Gastrocnemius medialis (tissue), 4 donors: ENCODE measurements around the gene ISM1. TPM values are rescaled to one million over a fixed set of nuclear protein-coding genes. Genes with fewer than 3 reads are reported as not detected.
A peak's percentile ranks its signal among the peaks of the same experiment; 100 is the strongest.

Experiments
- ATAC-seq, 2 donors: fragments of 150-250 bp; one replicate each; pipeline ENCODE4 v1.9.1; 2016
- DNase-seq, 2 donors: peaks; one replicate each; pipeline ENCODE4 v3.0.0-alpha.2; 2019
- H3K27ac ChIP-seq, 4 donors: fragments of 200-600 bp; sonication (generic); 1 replicate in 1 of 4; 2 replicates in 3 of 4; pipeline ENCODE4 v1.5.1; 2016 to 2018; ENCODE audit warnings: mild to moderate bottlenecking in 2 of 4, moderate library complexity in 1 of 4
- H3K27me3 ChIP-seq, 3 donors: fragments of 200-600 bp; sonication (generic) in 2 of 3; 1 replicate in 1 of 3; 2 replicates in 2 of 3; pipeline versions ENCODE4 v1.5.1 to v1.6.0; 2016 to 2019; ENCODE audit warnings: mild to moderate bottlenecking in 1 of 3, moderate library complexity in 1 of 3
- H3K36me3 ChIP-seq, 2 donors: fragments of 200-600 bp; sonication (generic) in 1 of 2; one replicate each; pipeline ENCODE4 v1.5.1; 2017 to 2018
- H3K4me1 ChIP-seq, 2 donors: fragments of 200-600 bp; sonication (generic) in 1 of 2; one replicate each; pipeline ENCODE4 v1.5.1; 2016 to 2017; ENCODE audit warnings: mild to moderate bottlenecking in 2 of 2
- H3K4me3 ChIP-seq, 4 donors: fragments of 200-600 bp; sonication (generic) in 3 of 4; 1 replicate in 1 of 4; 2 replicates in 3 of 4; pipeline ENCODE4 v1.5.1; 2016 to 2019; ENCODE audit warnings: mild to moderate bottlenecking in 2 of 4
- H3K9me3 ChIP-seq, 3 donors: fragments of 200-600 bp; sonication (generic) in 2 of 3; 1 replicate in 1 of 3; 2 replicates in 2 of 3; pipeline ENCODE4 v1.5.1; 2016 to 2019
- POLR2A ChIP-seq, 2 donors: fragments of 450-650 bp; IDR thresholded peaks; one replicate each; pipeline ENCODE4 v1.6.1; 2017; ENCODE audit warnings: antibody characterized with exemption in 2 of 2, mild to moderate bottlenecking in 2 of 2, moderate library complexity in 2 of 2
- in situ Hi-C, 4 donors: fragments of 200-750 bp; cut with MboI; loops; one replicate each; pipeline versions ENCODE4 v1.15.0 to v1.8.0; 2017; ENCODE audit warnings: low sequenced_read_pairs in 4 of 4
- intact Hi-C: fragments of 100-400 bp; cut with DNase I; formaldehyde crosslinking; loops from one replicate; pipeline ENCODE4 v1.15.1; 2023; ENCODE audit warnings: low total_unique reads
- total RNA-seq, 4 donors: library from RNA; depleted of rRNA; stranded (reverse); fragments of >200 nt; gene quantifications; one replicate each; pipeline versions ENCODE4 v1.1.0 to v1.2.3, GENCODE V29; 2016
- TF ChIP-seq, protein P1 (sequence below), 5 experiments: fragments of 450-650 bp in 3 of 5; fragments of 200-600 bp in 2 of 5; sonication (generic) in 2 of 5; IDR thresholded peaks in 4 of 5; conservative IDR thresholded peaks in 1 of 5; 1 replicate in 4 of 5; 2 replicates in 1 of 5; pipeline ENCODE4 v1.5.1; 2016 to 2019; ENCODE audit warnings: antibody characterized with exemption in 5 of 5, mild to moderate bottlenecking in 3 of 5, moderate library complexity in 3 of 5

ISM1 gene
- total RNA-seq, result 1 to 10 TPM in 1 of 4 donors, under 1 TPM in 3; 0.61 to 3.7 (median 0.78) TPM

DNA sequence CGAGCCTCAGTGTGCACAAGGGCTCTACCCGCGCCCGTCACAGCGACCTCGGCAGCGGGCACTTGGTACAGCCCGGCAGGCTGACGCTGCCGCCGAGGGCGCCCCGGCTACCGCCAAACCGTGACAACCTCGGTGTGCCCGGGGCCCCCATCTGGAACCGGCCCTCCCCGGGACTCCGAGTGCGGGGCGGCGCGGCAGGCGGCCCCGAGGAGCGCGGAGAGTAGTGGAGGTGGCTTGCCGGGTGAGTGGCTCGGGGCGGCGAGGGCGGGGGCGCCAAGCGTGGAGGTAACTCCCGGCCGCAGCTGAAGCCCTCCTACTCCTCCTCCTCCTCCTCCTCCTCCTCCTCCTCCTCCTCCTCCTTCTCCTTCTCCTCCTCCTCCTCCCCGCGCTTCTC is at the start of gene ISM1:
Gene ISM1, plus strand, starts transcription at position 371 of the 394 bp plus-strand sequence. CDS start 503 bp downstream, outside the sequence.
- intact Hi-C loops (no loop called here), in situ Hi-C loops (no loop called here)
- TF ChIP-seq, protein P1, sequence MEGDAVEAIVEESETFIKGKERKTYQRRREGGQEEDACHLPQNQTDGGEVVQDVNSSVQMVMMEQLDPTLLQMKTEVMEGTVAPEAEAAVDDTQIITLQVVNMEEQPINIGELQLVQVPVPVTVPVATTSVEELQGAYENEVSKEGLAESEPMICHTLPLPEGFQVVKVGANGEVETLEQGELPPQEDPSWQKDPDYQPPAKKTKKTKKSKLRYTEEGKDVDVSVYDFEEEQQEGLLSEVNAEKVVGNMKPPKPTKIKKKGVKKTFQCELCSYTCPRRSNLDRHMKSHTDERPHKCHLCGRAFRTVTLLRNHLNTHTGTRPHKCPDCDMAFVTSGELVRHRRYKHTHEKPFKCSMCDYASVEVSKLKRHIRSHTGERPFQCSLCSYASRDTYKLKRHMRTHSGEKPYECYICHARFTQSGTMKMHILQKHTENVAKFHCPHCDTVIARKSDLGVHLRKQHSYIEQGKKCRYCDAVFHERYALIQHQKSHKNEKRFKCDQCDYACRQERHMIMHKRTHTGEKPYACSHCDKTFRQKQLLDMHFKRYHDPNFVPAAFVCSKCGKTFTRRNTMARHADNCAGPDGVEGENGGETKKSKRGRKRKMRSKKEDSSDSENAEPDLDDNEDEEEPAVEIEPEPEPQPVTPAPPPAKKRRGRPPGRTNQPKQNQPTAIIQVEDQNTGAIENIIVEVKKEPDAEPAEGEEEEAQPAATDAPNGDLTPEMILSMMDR (IDR thresholded peaks at IDR 0.05 in 4 of 5, conservative IDR thresholded peaks at IDR 0.05 in 1 of 5), result no peak
- no peak for TF ChIP-seq POLR2A (IDR thresholded peaks at IDR 0.05)
- DNase-seq, result no peak
- Histone ChIP-seq H3K27me3 (peaks cover 29 to 41% (median 30%) of the 10 kb centered on the region in 3 donors), H3K36me3 (no peaks in the 10 kb centered on the region), H3K27ac (peak within 1 kb of the TSS in 2 of 4 donors; percentile 21 to 37), H3K9me3 (no peaks in the 10 kb centered on the region), H3K4me3 (peak within 1 kb of the TSS; percentile 47 to 67 (median 55)), H3K4me1 (peaks cover 3 to 14% of the 10 kb centered on the region in 2 donors)
- ATAC-seq, result no peak

DNA sequence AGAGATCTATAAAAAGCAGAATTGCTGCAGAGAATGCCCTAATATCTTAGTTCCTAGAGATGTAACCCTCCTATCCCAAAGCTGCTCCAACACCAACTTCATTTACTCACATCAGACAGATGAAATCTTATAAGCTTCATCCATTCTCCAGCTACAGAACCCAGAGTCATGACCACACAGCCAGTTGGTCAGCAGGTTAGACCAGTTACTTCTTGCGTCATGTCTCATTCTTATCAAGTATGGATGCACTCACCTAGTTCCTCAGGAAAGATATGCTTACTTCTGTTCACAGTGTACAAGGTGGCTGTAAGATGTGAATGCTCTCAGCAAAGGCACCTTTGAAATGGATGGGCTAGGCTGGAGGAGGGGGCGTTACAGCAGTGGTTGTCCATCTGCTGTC is 47.9 kb upstream of the ISM1 start:
- H3K27ac ChIP-seq, result no peak overlapping the region
- H3K9me3 ChIP-seq, result no peaks in the 10 kb centered on the region
- intact Hi-C loops, result no loop called here
- in situ Hi-C loops, result no loop called here
- DNase-seq, result no peak
- H3K4me3 ChIP-seq, result no peak overlapping the region
- H3K36me3 ChIP-seq, result no peaks in the 10 kb centered on the region
- TF ChIP-seq, protein P1 (IDR thresholded peaks at IDR 0.05 in 4 of 5, conservative IDR thresholded peaks at IDR 0.05 in 1 of 5), result no peak
- TF ChIP-seq POLR2A (IDR thresholded peaks at IDR 0.05), result no peak
- ATAC-seq, result no peak
- H3K4me1 ChIP-seq, result no peaks in the 10 kb centered on the region
- H3K27me3 ChIP-seq, result no peaks in the 10 kb centered on the region

DNA sequence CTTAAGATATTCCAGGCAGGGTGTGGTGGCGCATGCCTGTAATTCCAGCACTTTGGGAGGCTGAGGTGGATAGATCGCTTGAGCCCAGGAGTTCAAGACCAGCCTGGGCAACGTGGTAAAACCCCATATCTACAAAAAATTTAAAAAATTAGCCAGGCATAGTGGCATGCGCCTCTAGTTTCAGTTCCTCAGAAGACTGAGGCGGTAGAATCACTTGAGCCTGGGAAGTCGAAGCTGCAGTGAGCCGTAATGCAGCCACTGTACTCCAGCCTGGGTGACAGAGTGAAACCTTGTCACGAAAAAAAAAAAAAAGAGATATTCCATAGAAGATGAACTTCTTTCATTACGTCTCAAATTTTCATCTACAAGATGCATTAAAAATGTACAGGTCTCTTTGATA is 46.7 kb upstream of the ISM1 start:
- Histone ChIP-seq H3K27me3 (no peaks in the 10 kb centered on the region), H3K9me3 (no peaks in the 10 kb centered on the region), H3K4me1 (no peaks in the 10 kb centered on the region), H3K27ac (no peak overlapping the region), H3K4me3 (no peak overlapping the region), H3K36me3 (no peaks in the 10 kb centered on the region)
- in situ Hi-C loops (no loop called here), intact Hi-C loops (no loop called here)
- ATAC-seq (no peak), DNase-seq (no peak)
- no peak for TF ChIP-seq POLR2A (IDR thresholded peaks at IDR 0.05)
- TF ChIP-seq, protein P1 (IDR thresholded peaks at IDR 0.05 in 4 of 5, conservative IDR thresholded peaks at IDR 0.05 in 1 of 5), result no peak

DNA sequence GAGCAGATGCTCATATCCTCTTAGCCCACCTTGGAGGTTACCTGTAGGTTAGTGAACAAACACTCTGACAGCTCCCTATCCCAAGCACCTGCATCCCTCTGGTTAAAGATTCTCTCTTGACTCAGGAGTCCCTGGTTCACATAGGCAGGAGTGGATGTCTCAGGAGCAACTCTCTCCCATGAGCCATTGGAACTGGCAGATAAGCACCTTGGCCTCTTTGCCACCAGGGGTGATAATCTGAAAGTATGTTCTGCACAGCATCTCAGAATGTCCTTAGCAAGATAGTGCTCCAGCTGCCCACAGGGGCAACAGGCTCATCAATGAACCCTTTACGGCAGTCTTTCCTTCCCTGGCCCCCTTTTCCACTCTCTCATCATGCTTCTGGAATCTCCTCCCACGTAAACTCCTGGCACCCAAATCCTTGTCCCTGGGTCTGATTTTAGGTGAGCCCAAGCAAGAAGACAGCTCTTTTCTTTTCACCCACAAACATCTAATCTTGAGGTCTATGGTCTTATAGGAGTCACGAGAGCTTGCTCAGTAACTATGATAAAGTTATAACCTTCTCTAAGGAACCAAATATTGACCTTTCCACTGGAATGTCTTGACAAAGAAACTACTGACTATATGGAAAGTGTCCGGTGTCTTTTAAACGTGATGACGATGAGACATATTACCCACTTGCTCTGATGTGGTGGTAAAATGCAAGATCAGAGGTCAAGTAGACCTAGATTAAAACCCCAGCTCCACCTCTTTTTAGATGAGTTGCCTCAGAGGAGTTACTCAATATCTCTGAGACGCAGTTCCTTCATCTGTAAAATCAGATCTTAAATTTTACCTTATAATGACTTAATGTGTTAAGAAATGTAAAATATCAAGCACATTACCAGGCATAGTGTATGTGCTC is 39.8 kb upstream of the ISM1 start:
- H3K36me3 ChIP-seq, result no peaks in the 10 kb centered on the region
- intact Hi-C loops, result no loop called here
- no peak for DNase-seq
- in situ Hi-C loops, result no loop called here
- H3K4me3 ChIP-seq, result no peak overlapping the region
- H3K4me1 ChIP-seq, result no peaks in the 10 kb centered on the region
- no peaks in the 10 kb centered on the region for H3K27me3 ChIP-seq
- no peaks in the 10 kb centered on the region for H3K9me3 ChIP-seq
- no peak overlapping the region for H3K27ac ChIP-seq
- no peak for TF ChIP-seq POLR2A (IDR thresholded peaks at IDR 0.05)
- TF ChIP-seq, protein P1 (IDR thresholded peaks at IDR 0.05 in 4 of 5, conservative IDR thresholded peaks at IDR 0.05 in 1 of 5), result no peak
- ATAC-seq, result no peak
